Smooth muscle cell (in vitro differentiated cells): Measurements from ENCODE around the gene TRAF7. TPM values are rescaled to one million over a fixed set of nuclear protein-coding genes. Genes with fewer than 3 reads are reported as not detected.

Experiments
- DNase-seq: peaks from one replicate; lab custom pipeline; 2025; ENCODE audit not compliant: unreplicated experiment; lab: John Stamatoyannopoulos, UW
- H2AFZ ChIP-seq: fragments of 200-600 bp; sonication (generic); 2 replicates; pipeline ENCODE4 v1.6.0; 2016; ENCODE audit warnings: antibody characterized with exemption, low read depth, mild to moderate bottlenecking
- H3F3A ChIP-seq: fragments of 200-600 bp; sonication (generic); 2 replicates; pipeline ENCODE4 v1.6.0; 2017; ENCODE audit warnings: antibody characterized with exemption, low read depth
- H3K27ac ChIP-seq: fragments of 200-600 bp; sonication (generic); 2 replicates; pipeline ENCODE4 v1.5.1; 2016; ENCODE audit warnings: low read depth, mild to moderate bottlenecking
- H3K27me3 ChIP-seq: fragments of 200-600 bp; sonication (generic); 2 replicates; pipeline ENCODE4 v1.6.1; 2016; ENCODE audit warnings: low read depth, mild to moderate bottlenecking
- H3K36me3 ChIP-seq: fragments of 200-600 bp; sonication (generic); 2 replicates; pipeline ENCODE4 v1.5.1; 2016; ENCODE audit warnings: low read depth
- H3K4me1 ChIP-seq: fragments of 200-600 bp; sonication (generic); 2 replicates; pipeline ENCODE4 v1.5.1; 2016; ENCODE audit warnings: low read depth
- H3K4me2 ChIP-seq: fragments of 200-600 bp; sonication (generic); 2 replicates; pipeline ENCODE4 v1.6.0; 2016; ENCODE audit warnings: mild to moderate bottlenecking
- H3K4me3 ChIP-seq: fragments of 200-600 bp; sonication (generic); 2 replicates; pipeline ENCODE4 v1.5.1; 2016; ENCODE audit warnings: mild to moderate bottlenecking
- H3K79me2 ChIP-seq: fragments of 200-600 bp; sonication (generic); 2 replicates; pipeline ENCODE4 v1.6.0; 2016; ENCODE audit warnings: low read depth, mild to moderate bottlenecking
- H3K9ac ChIP-seq: fragments of 200-600 bp; sonication (generic); 2 replicates; pipeline ENCODE4 v1.6.0; 2016; ENCODE audit warnings: low read depth
- H3K9me3 ChIP-seq: fragments of 200-600 bp; sonication (generic); replicated peaks from 2 replicates; pipeline ENCODE4 v1.5.1; 2016; ENCODE audit warnings: low read depth
- H4K20me1 ChIP-seq: fragments of 200-600 bp; sonication (generic); 2 replicates; pipeline ENCODE4 v1.6.0; 2016; ENCODE audit warnings: low read depth
- CTCF ChIP-seq: fragments of 200-600 bp; sonication (generic); IDR thresholded peaks from 2 replicates; pipeline ENCODE4 v1.5.1; 2017; ENCODE audit warnings: borderline replicate concordance, mild to moderate bottlenecking, antibody characterized with exemption; ENCODE audit not compliant: insufficient read depth, poor library complexity, severe bottlenecking
- WGBS: methylation state at CpG from one replicate; pipeline ENCODE4 v1.1.7; 2016; ENCODE audit warnings: low lambda C conversion rate; 5-methylcytosine and 5-hydroxymethylcytosine counted together
- polyA plus RNA-seq: library from polyadenylated mRNA; unstranded; fragments of >200 nt; fragmentation: Nextera tagmentation; extraction: Ambion mirVana; gene quantifications from 2 replicates; pipeline ENCODE4 v1.2.1, GENCODE V29; 2016
- total RNA-seq: library from RNA; depleted of rRNA; stranded (reverse); fragments of >200 nt; gene quantifications from 2 replicates; pipeline ENCODE4 v1.2.3, GENCODE V29; 2014

The TRAF7 gene
- total and polyA plus RNA-seq, 2 experiments from 2014 or later, result 27.5 to 52.6 TPM

DNA sequence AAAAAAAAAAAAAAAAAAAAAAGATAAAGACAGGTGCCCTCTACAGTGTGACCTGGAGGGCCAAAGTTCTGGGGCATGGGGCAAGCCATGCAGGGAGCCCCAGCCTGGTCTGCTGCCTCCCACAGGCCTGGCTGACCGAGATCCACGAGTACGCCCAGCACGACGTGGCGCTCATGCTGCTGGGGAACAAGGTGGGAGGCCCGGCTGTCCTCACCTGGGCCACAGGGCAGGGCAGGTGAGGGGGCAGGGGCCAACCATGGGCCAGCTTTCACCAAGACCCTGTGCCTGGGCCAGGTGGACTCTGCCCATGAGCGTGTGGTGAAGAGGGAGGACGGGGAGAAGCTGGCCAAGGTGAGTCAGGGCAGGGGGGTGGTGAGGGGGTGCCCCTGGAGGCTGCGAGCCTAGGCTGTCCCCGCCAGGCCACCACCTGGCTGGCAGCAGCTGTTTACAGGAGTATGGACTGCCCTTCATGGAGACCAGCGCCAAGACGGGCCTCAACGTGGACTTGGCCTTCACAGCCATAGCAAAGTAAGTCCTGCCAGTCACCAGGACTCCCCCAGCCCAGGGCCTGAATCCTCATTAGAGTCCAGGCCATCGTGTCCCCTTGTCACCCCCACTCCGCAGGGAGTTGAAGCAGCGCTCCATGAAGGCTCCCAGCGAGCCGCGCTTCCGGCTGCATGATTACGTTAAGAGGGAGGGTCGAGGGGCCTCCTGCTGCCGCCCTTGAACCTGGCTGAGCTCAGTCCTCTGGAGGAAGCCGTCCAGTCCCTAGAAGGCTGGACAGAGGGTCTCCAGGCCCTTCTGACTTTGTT, 2.7 kb upstream of the TRAF7 start:
- peaks cover 54% of the 10 kb centered on the region for H3K79me2 ChIP-seq
- peak overlapping the region; percentile 26 for H3K9ac ChIP-seq

DNA sequence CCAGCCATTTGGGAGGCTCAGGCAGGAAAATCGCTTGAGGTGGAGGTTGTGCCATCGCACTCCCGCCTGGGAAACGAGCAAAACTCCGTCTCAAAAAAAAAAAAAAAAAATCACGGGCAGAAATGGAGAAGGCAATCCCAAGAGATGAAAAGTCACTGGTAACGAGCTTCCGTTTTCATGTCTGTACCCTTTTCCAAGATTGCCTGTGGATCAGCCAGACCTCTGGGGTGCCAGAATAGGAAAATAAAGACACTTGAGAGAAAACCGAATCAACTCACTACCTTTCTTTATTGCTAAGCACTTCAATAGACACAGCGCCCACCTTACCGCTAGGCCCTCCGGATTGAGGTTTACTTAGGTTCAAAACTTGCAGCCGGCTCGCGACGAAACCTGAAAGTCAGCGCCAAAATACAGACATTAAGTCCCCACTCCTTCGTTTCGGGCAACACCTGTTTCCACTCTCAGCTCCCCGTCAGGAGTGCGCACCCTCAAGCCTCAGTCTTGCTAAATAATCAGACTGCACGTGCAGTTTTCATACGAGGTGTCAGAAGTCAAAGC, 970 bp upstream of the TRAF7 start:
- Histone ChIP-seq H3F3A (peaks cover 16% of the 10 kb centered on the region), H3K79me2 (peaks cover 72% of the 10 kb centered on the region), H4K20me1 (peaks cover 91% of the 10 kb centered on the region), H3K9me3 (no peaks in the 10 kb centered on the region), H3K4me2 (peak overlapping the region; percentile 91), H3K36me3 (no peaks in the 10 kb centered on the region), H2AFZ (no peak overlapping the region), H3K9ac (peak overlapping the region; percentile 77), H3K27ac (peak overlapping the region; percentile 36), H3K4me1 (peaks cover 45% of the 10 kb centered on the region), H3K27me3 (no peaks in the 10 kb centered on the region), H3K4me3 (peak overlapping the region; percentile 84)
- DNase-seq, result no peak
- no peak for TF ChIP-seq CTCF
- WGBS, result under 1% methylated on average over 23 of the region's 23 CpGs

More for the DNA sequence above, 2.7 kb upstream of the TRAF7 start:
- TF ChIP-seq CTCF, result no peak
- Histone ChIP-seq H3K4me2 (peak overlapping the region; percentile 91), H3K4me1 (peaks cover 48% of the 10 kb centered on the region), H3K36me3 (no peaks in the 10 kb centered on the region), H3K9me3 (no peaks in the 10 kb centered on the region), H3K4me3 (peak overlapping the region; percentile 84), H3K27ac (peak overlapping the region; percentile 23), H3K27me3 (no peaks in the 10 kb centered on the region), H2AFZ (no peak overlapping the region), H3F3A (peaks cover 16% of the 10 kb centered on the region), H4K20me1 (peaks cover 89% of the 10 kb centered on the region)
- WGBS, result 37% methylated on average over 24 of the region's 25 CpGs
- no peak for DNase-seq

DNA sequence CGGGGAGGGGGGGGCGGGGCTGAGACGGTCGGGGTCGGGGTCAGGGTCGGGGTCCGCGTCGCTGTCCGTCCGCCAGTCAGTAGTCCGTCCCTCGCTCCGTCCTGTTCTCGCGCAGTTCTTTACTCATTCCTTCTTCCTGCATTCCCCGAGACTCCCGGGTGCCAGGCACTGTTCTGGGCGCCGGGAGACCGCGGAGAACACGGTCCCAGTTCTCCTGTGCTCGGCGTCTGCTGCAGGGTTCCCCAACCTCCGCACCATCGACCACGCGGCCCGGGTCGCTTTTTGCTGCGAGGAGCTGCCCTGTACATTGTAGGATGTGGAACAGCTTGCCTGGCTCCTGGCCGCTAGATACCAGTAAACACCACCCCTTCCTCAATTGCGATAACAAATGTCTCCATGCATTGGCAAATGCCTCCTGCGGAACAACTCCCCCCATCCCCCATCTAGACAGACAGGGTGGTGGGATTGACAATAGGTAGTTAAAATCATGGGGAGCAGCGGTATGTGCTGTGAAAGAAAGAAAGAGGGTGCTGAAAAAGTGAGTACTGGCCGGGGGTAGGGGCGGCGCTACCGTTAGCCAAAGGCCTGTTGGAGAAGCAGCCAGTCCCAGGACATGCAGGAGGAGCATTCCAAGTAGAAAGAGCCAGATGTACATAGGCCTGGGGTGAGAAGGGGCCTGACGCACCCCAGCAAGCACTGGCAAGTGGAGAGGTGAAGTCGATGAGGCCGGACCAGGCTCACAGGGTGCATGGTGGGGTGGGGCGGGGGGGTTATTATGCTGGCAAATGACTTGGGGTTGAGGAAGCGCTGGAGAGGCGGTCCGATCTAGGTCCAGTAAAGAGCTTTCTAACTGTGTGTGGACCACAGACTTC, 631 bp downstream of the TRAF7 start:
- Histone ChIP-seq H3K79me2 (peaks cover 86% of the 10 kb centered on the region), H3K9me3 (no peaks in the 10 kb centered on the region), H3F3A (peaks cover 11% of the 10 kb centered on the region), H2AFZ (no peak overlapping the region), H4K20me1 (peaks cover 88% of the 10 kb centered on the region), H3K9ac (peak overlapping the region; percentile 78), H3K4me2 (peak overlapping the region; percentile 88), H3K4me3 (peak overlapping the region; percentile 94), H3K4me1 (peaks cover 35% of the 10 kb centered on the region), H3K36me3 (no peaks in the 10 kb centered on the region), H3K27ac (peak overlapping the region; percentile 62), H3K27me3 (no peaks in the 10 kb centered on the region)
- 8% methylated on average over 37 of the region's 47 CpGs for WGBS
- DNase-seq, result peak; percentile 7
- TF ChIP-seq CTCF, result no peak
